ENCODE results near the gene PTPRC.
A peak's percentile ranks its signal among the peaks of the same experiment; 100 is the strongest.

PTPRC gene

GRCh38 chr1:198678301-198678836 lies 39.5 kb downstream of the PTPRC start:
- no peak for TF ChIP-seq CTCF (IDR thresholded peaks at IDR 0.05)
- Histone ChIP-seq H3K27ac (no peak overlapping the region), H3K4me3 (no peak overlapping the region)
- no peak for DNase-seq (ENCODE audit: low spot score)

- DNase-seq (ENCODE audit: low spot score): no peak
- Histone ChIP-seq H3K4me3 (no peak overlapping the region), H3K27ac (no peak overlapping the region)
- TF ChIP-seq CTCF (IDR thresholded peaks at IDR 0.05): no peak
Measured at GRCh38 chr1:198678901-198679329, 40.1 kb downstream of the PTPRC start.

- H3K27ac ChIP-seq: no peak overlapping the region
- DNase-seq (ENCODE audit: low spot score): no peak
- TF ChIP-seq CTCF (IDR thresholded peaks at IDR 0.05): no peak
- no peak overlapping the region for H3K4me3 ChIP-seq
Measured at GRCh38 chr1:198679535-198680173, 40.8 kb downstream of the PTPRC start.

DNA sequence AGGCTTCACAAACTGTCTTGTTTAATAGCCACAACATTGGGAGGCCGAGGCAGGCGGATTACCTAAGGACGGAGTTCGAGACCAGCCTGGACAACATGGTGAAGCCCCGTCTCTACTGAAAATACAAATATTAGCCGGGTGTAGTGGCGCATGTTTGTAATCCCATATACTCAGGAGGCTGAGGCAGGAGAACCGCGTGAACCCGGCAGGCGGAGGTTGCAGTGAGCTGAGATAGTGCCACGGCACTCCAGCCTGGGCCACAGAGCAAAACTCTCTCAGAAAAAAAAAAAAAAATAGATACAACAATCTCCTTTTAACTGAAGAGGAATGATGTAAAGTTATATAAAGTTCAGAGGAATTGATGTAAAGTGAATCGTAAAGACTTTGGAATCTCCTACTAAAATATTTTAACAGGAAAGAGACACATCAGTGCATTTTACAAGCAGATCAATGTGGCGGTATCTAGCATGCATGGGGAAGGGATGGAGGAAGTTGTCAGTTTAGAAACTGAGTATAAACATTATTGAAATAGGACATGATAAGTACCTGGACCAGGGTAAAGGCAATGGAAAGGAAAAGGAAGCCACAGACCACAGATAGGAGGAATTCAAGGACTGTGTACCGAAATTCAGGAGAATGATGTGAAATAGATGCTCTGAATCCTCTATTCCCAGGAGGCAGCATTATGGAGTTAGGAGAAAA lies 41.5 kb downstream of the PTPRC start:
- DNase-seq (ENCODE audit: low spot score): no peak
- no peak overlapping the region for H3K4me3 ChIP-seq
- H3K27ac ChIP-seq: no peak overlapping the region
- no peak for TF ChIP-seq CTCF (IDR thresholded peaks at IDR 0.05)

DNA sequence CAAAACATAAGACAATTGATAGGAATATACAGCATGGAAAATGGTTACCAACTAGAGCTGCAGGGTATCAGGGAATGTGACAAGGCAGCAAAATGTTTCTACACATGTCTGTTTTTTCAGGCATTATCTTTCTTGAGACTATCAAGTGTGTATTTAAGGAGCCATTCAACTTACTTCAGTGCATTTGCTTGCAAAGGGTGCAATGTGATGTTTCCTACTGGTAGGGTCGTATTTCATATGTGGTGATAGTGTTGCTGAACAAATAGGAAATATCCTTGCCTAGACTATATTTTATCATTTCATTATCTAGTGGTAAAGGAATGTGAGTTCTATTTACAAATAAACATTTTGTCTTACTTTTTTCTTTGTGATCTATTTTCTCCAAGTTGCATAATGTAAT lies 42.4 kb downstream of the PTPRC start:
- Histone ChIP-seq H3K27ac (peak overlapping the region in 1 of 2 donors; percentile 31), H3K4me3 (no peak overlapping the region)
- no peak for TF ChIP-seq CTCF (IDR thresholded peaks at IDR 0.05)
- no peak for DNase-seq (ENCODE audit: low spot score)

- Histone ChIP-seq H3K27ac (peak overlapping the region; percentile 10 to 15), H3K4me3 (no peak overlapping the region)
- no peak for TF ChIP-seq CTCF (IDR thresholded peaks at IDR 0.05)
- DNase-seq (ENCODE audit: low spot score): no peak
Measured at GRCh38 chr1:198681831-198682759, 43.3 kb downstream of the PTPRC start.
